Stomach smooth muscle (tissue), 2 donors: ENCODE data around the gene TSPAN15.
"Not testable (repeated sequence)": the region's sequence is repeated elsewhere in the genome, so short reads cannot be mapped to it uniquely, and the experiment has no call there.

Experiments used
- H3K27ac ChIP-seq: one replicate; pipeline ENCODE4 v1.7.0; 2013; ENCODE audit warnings: mild to moderate bottlenecking, low read length, inconsistent platforms
- H3K27me3 ChIP-seq, 2 donors: one replicate each; pipeline ENCODE4 v1.7.0; 2013; ENCODE audit warnings: low read length in 2 of 2; ENCODE audit not compliant: insufficient read depth in 2 of 2, control insufficient read depth in 1 of 2
- H3K36me3 ChIP-seq, 2 donors: one replicate each; pipeline ENCODE4 v1.7.0; 2013; ENCODE audit warnings: low read length in 2 of 2; ENCODE audit not compliant: control insufficient read depth in 2 of 2, insufficient read depth in 2 of 2
- H3K4me1 ChIP-seq: one replicate; pipeline ENCODE4 v1.7.0; 2013; ENCODE audit warnings: low read length; ENCODE audit not compliant: control insufficient read depth, insufficient read depth
- H3K4me3 ChIP-seq, 2 donors: one replicate each; pipeline ENCODE4 v1.7.0; 2013; ENCODE audit warnings: low read length in 2 of 2
- H3K9ac ChIP-seq, 2 donors: one replicate each; pipeline ENCODE4 v1.7.0; 2013; ENCODE audit warnings: low read length in 2 of 2, mild to moderate bottlenecking in 1 of 2
- H3K9me3 ChIP-seq, 2 donors: one replicate each; pipeline ENCODE4 v1.7.0; 2013; ENCODE audit warnings: low read length in 2 of 2; ENCODE audit not compliant: control insufficient read depth in 2 of 2
- donor health status: healthy.
- donor health status: Pancreatic carcinoma.

TSPAN15 gene

GRCh38 chr10:69446650-69447151 is 4.6 kb upstream of the TSPAN15 start:
- Histone ChIP-seq H3K9ac (no peak overlapping the region), H3K27ac (peak overlapping the region; percentile 53)

GRCh38 chr10:69449841-69450240 is 1.4 kb upstream of the TSPAN15 start:
- Histone ChIP-seq H3K27ac (peak overlapping the region; percentile 53), H3K9ac (no peak overlapping the region), H3K4me1 (peaks cover 47% of the 10 kb centered on the region), H3K9me3 (no peaks in the 10 kb centered on the region), H3K4me3 (peak overlapping the region in 1 of 2 donors; percentile 22), H3K27me3 (no peaks in the 10 kb centered on the region), H3K36me3 (peaks cover 0 to 3% of the 10 kb centered on the region in 2 donors)

More at GRCh38 chr10:69446650-69447151, 4.6 kb upstream of the TSPAN15 start:
- Histone ChIP-seq H3K4me1 (peaks cover 24% of the 10 kb centered on the region), H3K36me3 (no peaks in the 10 kb centered on the region), H3K4me3 (no peak overlapping the region), H3K9me3 (no peaks in the 10 kb centered on the region), H3K27me3 (no peaks in the 10 kb centered on the region)

- H3K9ac ChIP-seq, H3K9me3 ChIP-seq, H3K27me3 ChIP-seq, H3K36me3 ChIP-seq, H3K4me3 ChIP-seq: not testable (repeated sequence)
- peaks cover 51% of the 10 kb centered on the region for H3K4me1 ChIP-seq
- H3K27ac ChIP-seq = peak overlapping the region; percentile 53
Measured at GRCh38 chr10:69450395-69450794, 870 bp upstream of the TSPAN15 start.

GRCh38 chr10:69451784-69452251 is 553 bp downstream of the TSPAN15 start:
- Histone ChIP-seq H3K27me3 (no peaks in the 10 kb centered on the region), H3K36me3 (peaks cover 3 to 7% of the 10 kb centered on the region in 2 donors), H3K27ac (peak overlapping the region; percentile 66), H3K4me1 (peaks cover 44% of the 10 kb centered on the region), H3K4me3 (peak overlapping the region; percentile 68 to 89), H3K9ac (peak overlapping the region; percentile 69 to 79), H3K9me3 (no peaks in the 10 kb centered on the region)

- H3K4me3 ChIP-seq = peak overlapping the region; percentile 44 to 89
- H3K9ac ChIP-seq = peak overlapping the region; percentile 20 to 21
Measured at GRCh38 chr10:69452676-69453415, 1.6 kb downstream of the TSPAN15 start.

GRCh38 chr10:69453795-69454194 is 2.5 kb downstream of the TSPAN15 start:
- Histone ChIP-seq H3K9me3 (no peaks in the 10 kb centered on the region), H3K4me1 (peaks cover 54% of the 10 kb centered on the region), H3K4me3 (peak overlapping the region in 1 of 2 donors; percentile 22), H3K9ac (no peak overlapping the region), H3K27ac (peak overlapping the region; percentile 18), H3K27me3 (no peaks in the 10 kb centered on the region), H3K36me3 (peaks cover 3 to 14% of the 10 kb centered on the region in 2 donors)

More at GRCh38 chr10:69452676-69453415, 1.6 kb downstream of the TSPAN15 start:
- Histone ChIP-seq H3K27ac (peak overlapping the region; percentile 41), H3K36me3 (peaks cover 3 to 12% of the 10 kb centered on the region in 2 donors), H3K9me3 (no peaks in the 10 kb centered on the region), H3K4me1 (peaks cover 52% of the 10 kb centered on the region), H3K27me3 (no peaks in the 10 kb centered on the region)

GRCh38 chr10:69455006-69455763 is 3.9 kb downstream of the TSPAN15 start:
- Histone ChIP-seq H3K4me1 (peaks cover 60% of the 10 kb centered on the region), H3K9me3 (no peaks in the 10 kb centered on the region), H3K4me3 (no peak overlapping the region), H3K27me3 (no peaks in the 10 kb centered on the region), H3K9ac (no peak overlapping the region), H3K27ac (peak overlapping the region; percentile 18), H3K36me3 (peaks cover 3 to 16% of the 10 kb centered on the region in 2 donors)

- H3K36me3 ChIP-seq = peaks cover 3 to 16% of the 10 kb centered on the region in 2 donors
- H3K9ac ChIP-seq = no peak overlapping the region
- H3K27ac ChIP-seq = peak overlapping the region; percentile 71
- no peaks in the 10 kb centered on the region for H3K27me3 ChIP-seq
- H3K4me1 ChIP-seq = peaks cover 59% of the 10 kb centered on the region
- H3K9me3 ChIP-seq = no peaks in the 10 kb centered on the region
- H3K4me3 ChIP-seq = no peak overlapping the region
Measured at GRCh38 chr10:69456880-69457693, 5.8 kb downstream of the TSPAN15 start.

GRCh38 chr10:69457771-69458237 is 6.5 kb downstream of the TSPAN15 start:
- H3K36me3 ChIP-seq = peaks cover 3 to 14% of the 10 kb centered on the region in 2 donors
- peak overlapping the region in 1 of 2 donors; percentile 15 for H3K9ac ChIP-seq
- no peaks in the 10 kb centered on the region for H3K27me3 ChIP-seq
- peak overlapping the region; percentile 71 for H3K27ac ChIP-seq
- peak overlapping the region in 1 of 2 donors; percentile 19 for H3K4me3 ChIP-seq
- no peaks in the 10 kb centered on the region for H3K9me3 ChIP-seq
- H3K4me1 ChIP-seq = peaks cover 58% of the 10 kb centered on the region
